Thymus (tissue), 11 donors: ENCODE measurements around the gene MBOAT1. TPM values are rescaled to one million over a fixed set of nuclear protein-coding genes. Genes with fewer than 3 reads are reported as not detected.

Source experiments
- DNase-seq, 9 donors: peaks; one replicate each; pipeline ENCODE4 v3.0.0-alpha.2; 2013; ENCODE audit warnings: low spot score in 9 of 9, low read depth in 6 of 9, missing footprints in 1 of 9
- H3K27ac ChIP-seq, 2 donors: one replicate each; pipeline ENCODE4 v1.5.1; 2013; ENCODE audit warnings: control low read depth in 1 of 2, low read depth in 1 of 2, low read length in 1 of 2, mild to moderate bottlenecking in 1 of 2, moderate library complexity in 1 of 2
- H3K27me3 ChIP-seq, 2 donors: one replicate each; pipeline ENCODE4 v1.5.1; 2013; ENCODE audit warnings: low read length in 1 of 2; ENCODE audit not compliant: control insufficient read depth in 2 of 2, insufficient read depth in 1 of 2
- H3K36me3 ChIP-seq, 2 donors: one replicate each; pipeline ENCODE4 v1.5.1; 2013; ENCODE audit warnings: low read length in 1 of 2, mild to moderate bottlenecking in 1 of 2, moderate library complexity in 1 of 2; ENCODE audit not compliant: control insufficient read depth in 2 of 2, insufficient read depth in 2 of 2
- H3K4me1 ChIP-seq, 2 donors: one replicate each; pipeline ENCODE4 v1.5.1; 2013; ENCODE audit warnings: low read length in 2 of 2; ENCODE audit not compliant: control insufficient read depth in 2 of 2, insufficient read depth in 2 of 2
- H3K4me3 ChIP-seq, 2 donors: one replicate each; pipeline ENCODE4 v1.5.1; 2013; ENCODE audit warnings: low read length in 2 of 2, control low read depth in 1 of 2, mild to moderate bottlenecking in 1 of 2
- H3K9me3 ChIP-seq, 2 donors: one replicate each; pipeline ENCODE4 v1.5.1; 2013; ENCODE audit warnings: low read length in 1 of 2, mild to moderate bottlenecking in 1 of 2; ENCODE audit not compliant: control insufficient read depth in 2 of 2, insufficient read depth in 1 of 2
- WGBS: extraction: QIAGEN DNeasy Blood & Tissue Kit; methylation state at CpG from one replicate; pipeline ENCODE4 v1.1.7; 2013; 5-methylcytosine and 5-hydroxymethylcytosine counted together
- polyA plus RNA-seq: library from polyadenylated mRNA; stranded (reverse); fragments of 200-250 nt; gene quantifications from one replicate; pipeline ENCODE4 v1.2.3, GENCODE V29; 2013
- total RNA-seq: library from RNA; stranded (reverse); fragments of 120-200 nt; gene quantifications from one replicate; pipeline ENCODE4 v1.2.4, GENCODE V29; 2013
- donor health status: healthy.

MBOAT1 gene
- total and polyA plus RNA-seq, 2 donors, result 2.3 to 4.7 TPM

- Histone ChIP-seq H3K4me1 (no peaks in the 10 kb centered on the region), H3K9me3 (no peaks in the 10 kb centered on the region), H3K27me3 (no peaks in the 10 kb centered on the region), H3K27ac (no peak overlapping the region), H3K36me3 (no peaks in the 10 kb centered on the region), H3K4me3 (no peak overlapping the region)
- WGBS, result 79% methylated on average over 3 of the region's 3 CpGs
- no peak for DNase-seq
These were observed 9.2 kb upstream of the MBOAT1 start for GRCh38 chr6:20221421-20221820.

DNA sequence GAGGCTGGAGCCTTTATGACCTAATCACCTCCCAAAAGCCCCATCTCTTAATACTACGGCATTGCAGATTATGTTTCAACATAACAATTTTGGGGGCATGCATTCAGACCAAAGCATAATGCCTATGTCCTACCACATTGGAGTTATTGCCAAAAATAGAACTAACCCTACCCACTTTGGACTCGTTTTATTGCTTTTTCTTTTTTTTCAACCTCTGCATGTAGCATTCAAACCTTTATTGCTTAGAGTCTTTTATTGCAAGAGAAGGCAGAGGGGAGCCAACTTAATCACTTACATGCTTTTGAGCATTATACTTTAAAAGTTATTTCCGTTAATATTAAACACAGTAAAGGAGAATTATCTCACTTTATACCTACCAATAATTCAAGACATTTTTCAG, 8.1 kb upstream of the MBOAT1 start:
- H3K27me3 ChIP-seq, result no peaks in the 10 kb centered on the region
- H3K36me3 ChIP-seq, result no peaks in the 10 kb centered on the region
- H3K4me3 ChIP-seq, result no peak overlapping the region
- WGBS, result 97% methylated on average over 3 of the region's 3 CpGs
- H3K27ac ChIP-seq, result no peak overlapping the region
- no peaks in the 10 kb centered on the region for H3K4me1 ChIP-seq
- H3K9me3 ChIP-seq, result no peaks in the 10 kb centered on the region
- DNase-seq, result no peak

GRCh38 chr6:20217891-20218290, 5.6 kb upstream of the MBOAT1 start:
- 98% methylated on average over 2 of the region's 2 CpGs for WGBS
- Histone ChIP-seq H3K27ac (no peak overlapping the region), H3K27me3 (no peaks in the 10 kb centered on the region), H3K4me1 (peaks cover 8% of the 10 kb centered on the region in 2 donors), H3K4me3 (no peak overlapping the region), H3K36me3 (no peaks in the 10 kb centered on the region), H3K9me3 (no peaks in the 10 kb centered on the region)
- no peak for DNase-seq

DNA sequence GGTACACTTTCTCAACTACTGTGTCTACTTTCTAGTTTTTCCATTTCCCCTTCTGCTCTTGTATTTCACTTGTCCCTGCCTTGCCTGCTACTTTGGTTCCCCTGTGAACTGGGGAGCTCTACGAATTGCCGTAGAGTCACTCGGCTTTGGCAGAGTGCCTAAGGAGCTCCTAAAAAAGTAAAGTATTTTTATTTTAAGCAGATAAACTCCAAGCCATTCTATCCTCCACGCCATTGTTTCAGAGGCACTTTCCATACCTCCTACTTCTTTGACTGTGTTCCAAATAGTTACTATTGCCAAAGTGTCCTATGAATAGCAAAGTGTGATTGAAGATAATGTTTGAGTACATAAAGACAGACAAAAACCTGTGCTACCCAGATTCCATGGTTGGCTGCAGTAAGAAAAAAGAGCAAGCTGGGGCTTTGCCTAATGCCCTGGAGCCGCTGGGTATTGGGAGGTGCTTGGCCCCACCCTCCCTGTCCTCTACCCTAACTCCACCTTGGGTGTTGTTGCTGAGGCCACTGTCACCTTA, 5.1 kb upstream of the MBOAT1 start:
- H3K9me3 ChIP-seq, result no peaks in the 10 kb centered on the region
- H3K27me3 ChIP-seq, result no peaks in the 10 kb centered on the region
- H3K4me1 ChIP-seq, result peaks cover 9 to 11% of the 10 kb centered on the region in 2 donors
- no peak overlapping the region for H3K27ac ChIP-seq
- H3K4me3 ChIP-seq, result no peak overlapping the region
- no peaks in the 10 kb centered on the region for H3K36me3 ChIP-seq
- no peak for DNase-seq
- WGBS, result 71% methylated on average over 5 of the region's 5 CpGs

- no peak overlapping the region for H3K4me3 ChIP-seq
- no peaks in the 10 kb centered on the region for H3K9me3 ChIP-seq
- no peak for DNase-seq
- H3K27me3 ChIP-seq, result peaks cover 0 to 9% of the 10 kb centered on the region in 2 donors
- peaks cover 9 to 11% of the 10 kb centered on the region in 2 donors for H3K4me1 ChIP-seq
- no peaks in the 10 kb centered on the region for H3K36me3 ChIP-seq
- H3K27ac ChIP-seq, result no peak overlapping the region
These were observed 3.0 kb upstream of the MBOAT1 start for GRCh38 chr6:20215310-20215709.

DNA sequence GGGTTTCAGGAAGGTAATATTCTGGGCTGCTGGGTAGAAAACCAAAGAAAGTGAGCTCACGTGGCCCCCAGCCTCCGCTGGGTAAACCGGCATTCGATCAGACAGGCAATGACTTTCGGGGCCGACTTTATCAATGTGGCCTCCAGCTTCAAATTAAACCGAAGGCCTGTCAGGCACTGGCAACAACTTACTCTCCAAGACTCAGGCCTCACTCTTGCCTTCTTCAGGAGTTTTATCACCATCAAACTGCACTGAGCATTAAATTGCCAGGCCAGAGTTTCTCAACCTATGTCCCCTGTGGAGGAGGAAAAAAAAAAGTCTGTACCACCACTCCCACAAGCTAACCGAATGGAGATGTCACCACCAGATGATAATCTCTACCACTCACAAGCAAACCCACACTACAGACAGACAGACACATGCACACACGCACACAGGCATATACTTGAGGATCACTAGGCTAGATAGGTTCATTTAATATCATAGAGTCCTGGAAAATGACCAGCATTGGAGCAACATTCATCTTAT, 1.1 kb upstream of the MBOAT1 start:
- H3K27me3 ChIP-seq, result peaks cover 0 to 9% of the 10 kb centered on the region in 2 donors
- peak overlapping the region in 1 of 2 donors; percentile 69 for H3K27ac ChIP-seq
- DNase-seq, result peak in 2 of 9 donors; percentile 12 to 34
- 51% methylated on average over 9 of the region's 9 CpGs for WGBS
- no peaks in the 10 kb centered on the region for H3K9me3 ChIP-seq
- peak overlapping the region; percentile 60 to 68 for H3K4me3 ChIP-seq
- H3K4me1 ChIP-seq, result peaks cover 9 to 11% of the 10 kb centered on the region in 2 donors
- no peaks in the 10 kb centered on the region for H3K36me3 ChIP-seq

- H3K4me3 ChIP-seq, result peak overlapping the region; percentile 60 to 68
- H3K27ac ChIP-seq, result peak overlapping the region in 1 of 2 donors; percentile 68
- peaks cover 9 to 14% of the 10 kb centered on the region in 2 donors for H3K4me1 ChIP-seq
- H3K9me3 ChIP-seq, result no peaks in the 10 kb centered on the region
- DNase-seq, result peak in 1 of 9 donors; percentile 13
- WGBS, result under 1% methylated on average over 37 of the region's 37 CpGs
- H3K36me3 ChIP-seq, result no peaks in the 10 kb centered on the region
- H3K27me3 ChIP-seq, result peaks cover 0 to 9% of the 10 kb centered on the region in 2 donors
These were observed 303 bp downstream of the MBOAT1 start for GRCh38 chr6:20211941-20212391.

DNA sequence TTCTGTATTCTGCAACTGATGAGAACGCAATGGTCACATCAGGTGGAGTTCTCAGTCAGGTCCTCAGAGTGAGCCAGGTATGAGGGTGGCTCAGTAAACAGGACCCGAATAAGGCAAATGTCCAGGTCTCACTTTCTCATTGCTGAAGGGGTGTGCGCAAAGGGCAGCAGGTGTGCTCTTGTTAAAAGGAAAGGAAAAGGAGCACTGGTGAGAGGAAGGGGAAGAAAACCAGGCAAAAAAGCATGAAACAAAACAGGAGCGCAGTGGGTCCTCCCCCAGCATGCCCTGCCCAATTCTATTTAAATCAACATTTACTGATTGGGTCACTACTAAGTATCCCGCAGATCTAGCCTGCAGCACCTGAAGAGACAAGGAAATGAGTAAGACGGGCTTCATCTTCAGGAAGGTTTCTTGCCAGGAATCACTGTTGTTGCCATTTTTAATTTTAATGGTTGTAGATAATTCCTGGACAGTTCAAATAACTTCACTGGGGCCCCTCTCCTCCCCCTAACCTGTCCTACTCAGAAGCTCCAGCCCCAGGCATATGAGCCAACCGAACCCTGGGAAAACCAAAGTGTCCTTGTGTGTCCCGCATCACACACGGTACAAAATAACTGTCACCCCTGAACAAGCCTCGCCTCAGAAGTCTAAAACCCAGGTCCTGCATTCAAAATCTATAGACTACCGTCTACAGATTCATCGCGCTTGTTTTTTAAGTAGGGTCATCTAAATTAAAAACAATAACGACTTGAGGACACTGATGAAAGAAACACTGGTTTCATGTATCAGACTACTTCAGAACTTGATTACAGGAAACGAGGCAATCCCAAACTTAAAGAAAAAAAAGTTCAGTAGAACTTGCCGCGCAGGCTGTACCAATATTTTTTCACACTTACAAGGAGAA, 980 bp downstream of the MBOAT1 start:
- Histone ChIP-seq H3K9me3 (no peaks in the 10 kb centered on the region), H3K27ac (peak overlapping the region in 1 of 2 donors; percentile 68), H3K36me3 (no peaks in the 10 kb centered on the region), H3K27me3 (peaks cover 0 to 9% of the 10 kb centered on the region in 2 donors), H3K4me1 (peaks cover 9 to 20% of the 10 kb centered on the region in 2 donors), H3K4me3 (peak overlapping the region; percentile 60 to 68)
- 22% methylated on average over 17 of the region's 17 CpGs for WGBS
- peak in 1 of 9 donors; percentile 13 for DNase-seq

- Histone ChIP-seq H3K27me3 (peaks cover 0 to 9% of the 10 kb centered on the region in 2 donors), H3K27ac (no peak overlapping the region), H3K4me3 (no peak overlapping the region), H3K4me1 (peaks cover 9 to 27% of the 10 kb centered on the region in 2 donors), H3K9me3 (no peaks in the 10 kb centered on the region), H3K36me3 (no peaks in the 10 kb centered on the region)
- 74% methylated on average over 3 of the region's 3 CpGs for WGBS
- DNase-seq, result no peak
These were observed 2.1 kb downstream of the MBOAT1 start for GRCh38 chr6:20210158-20210557.
